Stimulated activated CD4-positive, alpha-beta T cell treated with anti-CD3 and anti-CD28 coated beads, Interleukin-1b, Interleukin-23, amount 100 ng/mL, for 48 hours (primary cell): ENCODE measurements around the gene TTLL9.
"Not testable (repeated sequence)": the region's sequence is repeated elsewhere in the genome, so short reads cannot be mapped to it uniquely, and the experiment has no call there.

Experiments used
- DNase-seq: peaks from one replicate; pipeline ENCODE4 v3.0.0-alpha.2; 2020

The TTLL9 gene

DNA sequence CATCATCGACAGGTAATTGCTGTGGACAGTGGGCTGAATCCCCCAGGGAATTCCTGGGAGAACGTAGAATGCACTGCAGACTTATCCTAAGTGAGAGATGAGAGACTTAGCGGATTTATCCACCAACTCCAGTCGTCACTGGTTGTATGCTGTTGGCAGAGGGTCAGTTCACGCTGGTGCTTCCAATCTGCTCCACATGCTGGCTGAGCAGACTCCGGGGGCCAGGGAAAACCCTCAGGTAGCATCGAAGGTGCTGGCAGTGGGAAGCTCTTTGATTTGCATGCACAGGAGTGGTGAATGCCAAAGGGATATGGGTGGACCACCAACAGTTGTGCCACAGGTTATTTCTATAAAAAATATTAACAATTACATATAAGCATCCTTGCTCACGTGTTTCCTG lies 20.2 kb downstream of the TTLL9 start:
- DNase-seq, result no peak

DNA sequence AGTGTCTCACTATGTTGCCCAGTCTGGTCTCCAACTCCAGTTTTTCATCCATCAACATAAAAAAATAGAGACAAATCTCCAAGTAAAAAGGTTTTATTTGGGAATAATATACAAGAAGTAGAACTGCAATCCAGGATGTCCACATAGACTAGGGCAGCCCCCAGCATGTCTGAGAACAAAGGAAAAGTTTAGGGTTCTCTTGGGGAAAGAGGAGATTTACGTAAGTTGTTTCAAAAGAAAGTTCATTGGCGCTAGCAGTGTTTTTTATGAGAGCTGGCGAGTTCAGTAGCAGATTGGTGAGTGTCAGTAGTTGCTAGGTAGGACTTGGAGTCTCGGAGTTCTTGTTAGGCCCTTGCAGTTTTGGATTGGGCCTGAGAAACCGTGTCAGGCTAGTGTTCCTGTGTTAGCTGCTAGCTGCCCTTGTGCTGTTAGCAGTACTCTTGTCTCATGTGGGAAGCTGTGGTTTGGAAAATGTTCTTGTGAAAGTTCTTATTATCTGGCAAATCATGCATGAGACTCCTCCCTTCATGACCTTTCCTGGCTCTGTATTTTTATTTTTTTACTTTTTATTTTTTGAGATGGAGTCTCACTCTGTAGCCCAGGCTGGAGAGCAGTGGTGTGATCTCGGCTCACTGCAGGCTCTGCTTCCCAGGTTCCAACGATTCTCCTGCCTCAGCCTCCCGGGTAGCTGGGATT lies 24.7 kb downstream of the TTLL9 start:
- DNase-seq, result no peak

DNA sequence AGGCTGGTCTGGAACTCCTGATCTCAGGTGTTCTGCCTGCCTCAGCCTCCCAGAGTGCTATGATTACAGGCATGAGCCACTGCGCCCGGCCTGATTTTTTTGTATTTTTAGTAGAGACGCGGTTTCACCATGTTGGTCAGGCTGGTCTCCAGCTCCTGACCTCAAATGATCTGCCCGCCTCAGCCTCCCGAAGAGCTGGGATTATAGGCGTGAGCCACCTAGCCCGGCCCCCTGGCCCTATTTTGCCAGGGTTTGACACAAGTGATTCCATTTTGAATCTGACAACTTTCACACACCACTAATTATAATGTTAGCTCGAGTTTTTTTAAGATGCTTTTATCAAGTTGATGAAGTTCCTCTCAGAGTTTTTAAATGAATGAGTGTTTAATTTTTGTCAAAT lies 25.6 kb downstream of the TTLL9 start:
- no peak for DNase-seq

DNA sequence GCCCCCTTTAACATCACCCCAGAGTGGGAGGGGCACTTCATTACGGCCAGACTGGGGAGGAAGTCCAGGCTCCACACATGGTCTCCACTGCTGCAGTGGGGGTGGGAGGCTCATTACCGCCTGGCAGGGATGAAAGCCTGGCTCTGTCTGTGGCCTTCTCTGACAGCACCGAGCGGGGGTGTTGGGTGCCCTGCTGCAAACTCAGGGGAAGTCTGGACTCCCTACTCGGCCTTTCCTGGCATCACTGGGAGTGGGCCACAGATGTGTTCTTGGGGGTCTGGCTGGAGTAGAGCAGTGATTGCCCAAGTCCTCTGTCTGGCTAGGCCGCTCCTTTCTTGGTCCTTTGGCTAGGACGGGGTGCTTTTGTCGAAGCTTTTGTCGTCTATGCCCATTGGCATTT lies 27.1 kb downstream of the TTLL9 start:
- DNase-seq, result no peak

DNA sequence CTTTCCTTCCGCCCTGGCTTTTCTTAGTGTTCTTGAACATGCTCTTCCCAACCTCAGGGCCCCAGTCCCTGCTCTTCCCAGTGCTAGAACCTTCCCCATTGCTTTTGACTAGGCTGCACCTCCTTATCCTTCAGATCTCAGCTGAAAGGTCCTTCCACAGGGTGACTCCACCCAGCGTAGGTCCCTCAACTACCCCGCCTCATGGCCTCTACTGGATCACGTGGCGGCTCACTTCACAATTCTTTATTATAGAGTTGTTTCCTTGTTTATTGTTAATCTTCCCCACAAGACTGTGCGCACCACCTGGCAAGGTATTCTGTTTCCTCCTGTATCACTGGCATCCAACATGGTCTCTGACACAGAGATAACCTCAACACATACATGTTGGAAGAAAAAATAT lies 31.2 kb downstream of the TTLL9 start:
- no peak for DNase-seq

DNA sequence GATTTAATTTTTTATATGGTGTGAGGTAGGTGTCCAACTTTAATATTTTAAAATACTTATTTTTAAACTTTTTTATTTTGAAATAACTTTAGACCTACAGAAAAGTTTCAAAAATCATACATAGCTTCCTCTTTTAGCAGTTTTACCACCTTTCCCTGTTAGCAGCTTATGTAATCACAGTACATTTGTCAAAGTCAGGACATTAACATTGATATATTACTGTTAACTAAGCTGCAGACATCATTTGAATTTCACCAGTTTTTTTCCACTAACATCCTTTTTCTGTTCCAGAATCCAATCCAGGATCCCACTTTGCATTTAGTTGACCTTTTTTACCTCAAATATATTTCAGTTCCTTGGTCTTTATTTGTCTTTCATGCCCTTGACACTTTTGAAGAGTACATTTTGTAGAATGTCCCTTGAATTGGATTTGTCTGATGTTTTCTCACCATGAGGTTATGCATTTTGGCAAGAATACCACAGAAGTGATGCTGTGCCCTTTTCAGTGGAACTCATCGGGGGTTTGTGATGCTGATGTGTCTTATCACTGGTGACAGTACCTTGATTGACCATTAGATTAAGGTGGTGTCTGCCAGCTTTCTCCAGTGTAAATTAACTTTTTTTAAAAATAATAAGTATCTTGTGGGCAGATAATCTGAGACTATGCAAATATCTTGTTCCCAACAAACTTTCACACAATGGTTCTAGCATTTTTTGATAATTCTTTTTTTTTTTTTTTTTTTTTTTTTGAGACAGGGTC lies 33.4 kb downstream of the TTLL9 start:
- DNase-seq, result no peak

DNA sequence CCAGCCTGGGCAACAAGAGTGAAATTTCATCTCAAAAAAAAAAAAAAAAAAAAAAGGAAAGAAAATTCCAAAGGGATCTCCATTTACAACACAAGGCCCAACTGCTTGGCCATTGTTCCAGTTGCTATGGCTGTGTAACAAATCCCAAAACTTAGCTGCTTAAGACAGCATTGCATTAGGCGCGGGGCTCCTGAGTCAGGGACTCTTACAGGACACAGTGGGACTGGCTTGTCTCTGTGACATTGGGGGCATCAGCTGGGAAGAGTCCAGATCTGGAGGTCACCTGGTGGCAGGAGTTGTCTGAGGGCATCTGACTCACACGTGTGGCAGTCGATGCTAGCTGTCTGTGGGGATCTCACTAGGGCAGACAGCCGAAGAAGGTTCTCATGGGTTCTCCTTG lies 35.6 kb downstream of the TTLL9 start:
- DNase-seq, result no peak

DNA sequence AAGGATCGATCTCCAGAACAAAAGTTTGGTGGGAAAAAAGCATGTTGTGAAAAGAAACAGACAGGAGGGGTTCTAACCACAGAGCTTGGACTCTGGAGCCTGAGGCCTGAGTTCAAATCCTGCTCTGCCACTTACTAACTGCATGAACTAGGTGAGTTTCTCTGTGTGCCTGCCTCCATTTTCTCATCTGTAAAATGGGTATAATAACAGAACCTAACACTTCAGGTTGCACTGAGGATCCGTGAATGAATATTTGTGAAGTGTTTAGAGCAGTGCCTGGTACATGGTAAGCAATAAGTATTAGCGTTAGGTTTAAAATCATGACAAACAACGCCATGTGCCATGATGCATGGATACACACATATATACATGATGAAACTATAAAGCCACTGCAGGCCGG lies 36.6 kb downstream of the TTLL9 start:
- DNase-seq, result no peak

DNA sequence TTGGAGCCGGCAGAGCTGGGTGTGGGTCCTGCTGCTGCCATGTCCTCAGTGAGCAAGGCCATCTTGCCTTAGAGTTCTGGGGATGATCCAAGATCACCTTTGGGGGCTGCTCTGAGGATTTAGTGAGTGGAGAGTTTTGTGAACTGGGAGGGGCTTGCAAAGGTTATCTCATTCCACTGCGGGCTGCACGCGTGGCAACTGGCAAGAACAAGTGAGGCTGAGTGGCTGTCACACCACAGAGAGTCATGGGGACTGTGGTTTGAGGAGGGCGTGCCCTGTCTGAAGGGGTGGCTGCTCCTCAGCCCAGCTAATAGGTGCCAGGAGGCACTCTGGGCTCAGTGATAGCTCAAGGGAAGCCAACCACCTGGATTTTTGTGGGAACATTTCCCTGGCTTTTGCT lies 37.6 kb downstream of the TTLL9 start:
- no peak for DNase-seq

DNA sequence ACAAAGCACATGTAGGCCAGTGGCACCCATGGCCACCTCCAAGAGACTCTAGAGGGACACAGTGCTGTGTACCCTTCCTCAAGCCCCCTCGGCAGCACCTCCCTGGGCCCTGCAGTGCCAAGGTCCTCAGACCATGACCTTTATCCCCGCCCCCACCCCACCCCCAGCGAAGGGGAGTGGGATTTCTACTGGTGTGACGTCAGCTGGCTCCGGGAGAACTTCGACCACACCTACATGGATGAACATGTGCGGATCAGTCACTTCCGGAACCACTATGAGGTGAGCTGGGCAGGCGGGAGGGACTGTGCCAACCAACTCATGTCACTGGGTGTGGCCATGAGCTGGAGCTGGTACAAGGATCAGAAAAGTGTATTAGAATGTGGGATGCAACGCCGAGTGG lies 38.0 kb downstream of the TTLL9 start:
- DNase-seq, result no peak

DNA sequence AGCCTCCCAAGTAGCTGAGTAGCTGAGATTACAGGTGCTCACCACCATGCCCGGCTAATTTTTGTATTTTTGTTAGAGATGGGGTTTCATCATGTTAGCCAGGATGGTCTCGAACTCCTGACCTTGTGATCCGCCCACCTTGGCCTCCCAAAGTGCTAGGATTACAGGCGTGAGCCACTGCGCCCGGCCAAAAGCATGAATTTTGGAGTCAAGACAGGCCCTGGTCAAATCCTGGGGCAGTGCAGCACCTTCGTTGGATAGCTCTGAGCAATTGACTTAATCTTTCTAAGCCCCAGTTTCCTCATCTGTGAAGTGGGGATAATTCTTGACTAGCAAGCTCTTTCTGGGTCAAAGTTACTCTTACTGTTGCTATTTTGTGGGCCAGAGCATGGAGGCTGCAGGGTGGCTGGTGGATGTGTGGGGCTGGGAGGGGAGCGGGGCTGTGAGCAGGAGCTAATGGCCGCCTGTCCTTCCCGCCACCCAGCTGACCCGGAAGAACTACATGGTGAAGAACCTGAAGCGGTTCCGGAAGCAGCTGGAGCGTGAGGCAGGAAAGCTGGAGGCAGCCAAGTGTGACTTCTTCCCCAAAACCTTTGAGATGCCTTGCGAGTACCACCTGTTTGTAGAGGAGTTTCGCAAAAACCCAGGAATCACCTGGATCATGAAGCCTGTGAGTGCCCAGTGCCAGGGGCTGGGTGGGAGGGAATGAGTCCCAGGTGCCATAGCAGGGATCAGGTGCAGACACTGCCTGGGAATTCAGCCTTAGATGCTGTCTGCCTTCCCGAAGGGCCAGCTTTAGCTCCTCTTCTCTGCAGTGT lies 39.0 kb downstream of the TTLL9 start:
- DNase-seq, result no peak

DNA sequence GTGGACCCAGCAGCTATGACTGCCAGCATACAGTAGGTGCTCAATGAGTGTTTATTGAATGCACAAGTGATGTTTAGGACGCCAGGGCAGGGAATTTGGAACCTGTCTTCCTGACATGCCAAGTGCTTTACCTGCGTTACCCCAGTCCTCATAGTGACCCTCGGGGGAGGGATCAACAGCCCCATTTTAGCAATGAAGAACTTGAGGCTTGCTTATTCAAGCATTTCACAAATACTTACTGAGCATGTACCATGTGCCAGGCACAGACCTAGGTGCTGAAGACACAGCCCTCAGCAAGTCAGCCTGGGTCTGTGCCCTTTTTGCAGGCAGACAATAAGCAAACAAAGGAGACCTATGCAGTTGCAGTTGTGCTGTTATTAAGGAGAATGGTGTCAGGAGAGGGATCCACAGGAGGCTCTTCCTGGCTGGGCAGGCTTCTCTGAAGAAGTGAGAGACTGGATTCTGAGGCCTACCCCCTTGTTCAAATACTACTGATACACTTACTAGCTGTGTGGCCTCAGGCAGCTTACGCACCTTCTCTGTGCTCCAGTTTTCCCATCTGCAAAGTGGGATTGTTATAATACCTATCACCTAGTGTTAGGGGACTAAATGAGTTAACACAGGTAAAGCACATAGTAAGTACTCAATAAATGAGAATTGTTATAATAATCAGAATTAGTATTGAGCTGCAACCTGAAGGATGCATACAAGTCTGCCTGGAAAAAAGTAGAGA lies 39.8 kb downstream of the TTLL9 start:
- no peak for DNase-seq

DNA sequence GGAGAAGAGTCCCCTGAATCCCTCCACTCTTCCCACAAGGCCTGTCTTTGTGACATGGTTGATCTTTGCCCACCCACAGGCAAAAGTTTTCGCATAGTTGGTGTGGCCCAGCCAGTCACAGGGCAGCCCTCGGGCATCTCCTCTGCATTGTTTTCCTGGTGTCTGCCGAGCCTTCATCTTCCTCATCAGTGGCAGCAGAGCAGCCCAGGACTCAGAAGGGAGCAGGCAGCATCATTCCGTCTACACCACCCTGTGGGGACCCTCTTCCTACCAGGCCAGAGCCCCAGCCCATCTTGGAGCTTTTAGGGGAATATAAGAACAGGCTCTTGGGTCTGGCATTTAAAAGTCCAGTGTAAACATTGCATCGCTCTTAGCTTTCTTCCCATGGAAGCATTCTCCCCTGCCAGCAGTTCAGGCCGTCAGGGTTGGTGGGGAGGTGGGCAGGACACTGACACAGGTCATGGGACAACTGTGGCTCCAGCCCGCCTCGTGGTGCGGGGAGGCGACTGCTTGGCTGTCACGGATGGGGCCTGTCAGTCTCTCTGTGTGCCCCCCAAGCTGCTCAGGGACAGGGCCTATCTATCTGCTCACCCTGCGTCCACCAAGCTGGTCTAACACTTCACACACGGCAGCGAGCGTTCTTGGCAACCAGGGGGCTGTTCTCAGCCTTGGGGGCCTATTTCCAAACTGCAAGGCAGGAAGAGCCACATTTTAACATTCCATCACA lies 43.2 kb downstream of the TTLL9 start:
- DNase-seq, result no peak

DNA sequence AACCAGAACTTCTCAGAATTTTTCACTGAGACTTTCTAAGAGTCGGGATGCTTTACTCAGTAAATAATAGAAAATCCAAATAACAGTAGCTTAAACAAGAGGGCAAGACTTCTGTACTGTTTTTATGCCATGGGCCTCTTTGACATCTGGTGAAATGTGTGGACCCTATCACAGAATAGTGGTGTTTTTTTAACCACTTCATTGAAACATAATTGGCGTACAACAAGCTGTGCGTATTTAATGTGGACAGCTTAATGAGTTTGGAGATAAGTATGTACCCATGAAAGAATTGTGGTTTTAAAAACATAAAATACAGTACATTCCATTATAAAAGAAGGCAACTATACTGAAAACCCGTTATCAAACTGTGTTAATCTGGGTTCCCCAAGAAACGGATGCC lies 43.7 kb downstream of the TTLL9 start:
- no peak for DNase-seq

DNA sequence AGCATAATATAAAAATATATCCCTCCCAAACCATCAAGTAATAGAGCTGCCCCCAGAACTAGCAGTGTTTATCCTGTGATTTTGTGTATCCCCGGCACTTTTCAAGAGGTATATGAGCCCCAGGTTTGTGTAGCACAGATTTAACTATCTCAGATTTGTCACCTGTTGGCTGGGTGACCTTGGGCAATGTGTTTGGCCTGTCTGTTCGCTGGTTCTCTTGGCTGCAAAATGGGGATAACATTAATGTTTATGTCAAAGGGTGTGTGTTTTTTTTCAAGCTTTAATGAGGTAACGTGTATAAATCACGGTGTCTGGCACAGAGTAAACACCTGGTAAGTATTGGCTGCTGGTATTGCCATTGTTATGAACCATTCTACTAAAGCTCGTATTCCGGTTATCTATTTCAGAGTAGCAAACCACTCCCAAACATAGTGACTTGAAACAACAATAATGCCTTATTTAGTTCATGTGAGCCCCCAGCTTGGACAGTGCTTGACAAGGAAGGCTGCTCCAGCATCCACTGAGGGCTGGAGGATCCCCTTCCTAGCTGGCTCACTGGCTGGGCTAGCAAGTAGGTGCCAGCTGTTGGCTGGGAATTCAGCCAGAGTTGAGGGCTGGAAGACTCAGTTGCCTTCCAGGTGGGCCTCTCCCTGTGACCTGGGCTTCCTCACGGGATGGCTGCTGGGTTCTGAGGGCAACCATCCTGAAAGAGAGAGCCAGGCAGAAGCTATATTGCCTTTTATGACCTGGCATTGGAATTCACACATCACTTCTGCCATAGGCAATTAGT lies 45.3 kb downstream of the TTLL9 start:
- DNase-seq, result no peak

DNA sequence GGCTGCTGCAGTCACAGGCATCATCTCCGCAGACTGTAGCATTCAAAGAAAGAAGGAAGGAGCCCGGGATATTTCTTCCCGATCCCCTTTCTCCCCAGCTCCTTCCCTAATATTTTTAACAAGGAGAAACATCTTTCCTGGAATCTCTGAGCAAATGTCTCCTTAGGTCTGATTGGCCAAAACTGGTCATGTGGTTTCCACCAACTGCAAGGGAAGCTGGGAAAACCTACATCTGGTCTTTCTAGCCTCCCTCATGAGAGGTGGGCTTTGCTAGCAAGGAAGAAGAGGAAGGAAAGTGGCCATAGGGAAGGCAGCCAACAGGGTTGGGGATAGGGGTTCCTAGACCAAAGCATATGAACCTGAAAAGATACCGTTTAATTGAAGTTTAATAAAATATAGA lies 46.3 kb downstream of the TTLL9 start:
- no peak for DNase-seq

DNA sequence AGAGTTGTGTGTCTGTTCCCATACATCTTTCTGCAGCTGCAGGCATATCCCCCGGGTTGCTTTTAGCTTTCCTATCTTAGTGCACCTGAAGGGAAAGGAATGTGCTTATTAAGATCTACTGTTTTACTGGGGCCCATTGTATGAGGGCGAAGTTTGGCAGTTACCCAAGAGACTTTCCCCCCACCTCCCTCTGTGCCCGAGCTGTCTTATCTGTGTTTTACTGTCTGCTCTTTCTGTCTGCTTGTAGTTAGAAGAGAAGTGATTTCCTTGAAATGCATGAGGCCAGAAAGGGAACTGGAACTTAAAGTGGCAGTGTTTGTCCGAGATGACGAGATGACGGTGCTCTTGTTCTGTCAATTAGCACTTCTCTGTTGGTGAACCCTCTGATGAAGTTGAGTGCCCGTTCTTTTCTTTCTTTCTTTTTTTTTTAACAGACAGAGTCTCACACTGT lies 47.6 kb downstream of the TTLL9 start:
- not testable (repeated sequence) for DNase-seq

DNA sequence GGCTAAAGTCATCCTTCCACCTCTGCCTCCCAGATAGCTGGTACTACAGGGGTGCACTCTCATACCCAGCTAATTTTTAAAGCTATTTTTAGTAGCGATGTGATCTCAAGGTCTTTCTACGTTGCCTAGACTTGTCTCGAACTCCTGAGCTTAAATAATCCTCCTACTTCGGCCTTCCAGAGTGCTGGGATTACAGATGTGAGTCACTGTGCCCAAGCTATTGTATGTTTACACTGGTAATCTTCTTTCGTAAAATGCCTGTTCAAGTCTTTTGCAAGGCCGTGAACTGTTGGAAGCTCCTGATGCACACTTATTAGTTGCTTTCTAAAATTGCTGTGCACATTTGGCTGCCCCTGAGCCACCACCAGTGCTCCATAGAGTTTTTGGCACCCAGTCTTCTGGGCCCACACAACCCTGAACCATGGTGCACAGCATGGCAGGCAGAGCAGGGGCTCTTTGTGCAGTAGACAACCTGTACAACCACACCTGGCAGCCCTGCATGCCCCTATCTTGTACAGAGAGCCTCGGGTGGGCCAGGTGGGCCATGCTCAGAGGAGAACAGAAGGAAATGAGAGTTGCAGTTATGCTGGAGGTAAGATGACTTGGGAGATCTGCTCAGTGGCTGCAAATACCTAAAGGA lies 48.2 kb downstream of the TTLL9 start:
- no peak for DNase-seq

DNA sequence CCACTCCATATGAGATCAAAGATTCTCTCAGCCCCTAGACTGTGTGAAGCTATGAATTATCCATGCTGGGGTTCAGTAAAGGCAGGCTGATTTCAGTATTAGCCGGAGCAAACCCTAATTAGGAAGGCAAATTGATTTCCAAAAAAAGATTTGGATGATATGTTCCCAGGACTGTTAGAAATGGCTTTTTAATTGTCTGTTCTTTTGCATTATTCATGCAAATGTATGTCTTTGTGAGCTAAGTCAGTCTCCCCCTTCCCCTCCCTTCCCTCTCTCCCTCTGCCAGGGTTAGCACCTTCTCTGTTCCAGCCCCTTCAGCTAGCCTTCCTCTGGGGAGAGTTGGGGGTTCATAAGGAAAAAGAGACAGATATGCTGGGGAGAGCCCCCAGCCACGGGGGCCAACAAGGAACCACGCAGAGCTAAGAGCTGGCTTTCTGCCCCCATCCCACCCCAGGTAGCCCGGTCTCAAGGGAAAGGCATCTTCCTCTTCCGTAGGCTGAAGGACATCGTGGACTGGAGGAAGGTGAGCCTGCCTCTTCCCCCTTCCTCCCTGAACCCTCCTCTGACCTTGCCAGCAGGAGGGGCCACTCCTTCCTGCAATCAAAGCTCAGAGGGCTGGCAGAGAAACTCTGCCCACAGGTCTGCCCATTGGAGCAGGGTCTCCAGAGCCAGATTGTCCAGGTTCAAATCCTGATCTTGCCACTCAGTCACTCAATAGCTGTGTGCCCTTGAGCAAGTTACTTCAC lies 49.1 kb downstream of the TTLL9 start:
- DNase-seq, result no peak

DNA sequence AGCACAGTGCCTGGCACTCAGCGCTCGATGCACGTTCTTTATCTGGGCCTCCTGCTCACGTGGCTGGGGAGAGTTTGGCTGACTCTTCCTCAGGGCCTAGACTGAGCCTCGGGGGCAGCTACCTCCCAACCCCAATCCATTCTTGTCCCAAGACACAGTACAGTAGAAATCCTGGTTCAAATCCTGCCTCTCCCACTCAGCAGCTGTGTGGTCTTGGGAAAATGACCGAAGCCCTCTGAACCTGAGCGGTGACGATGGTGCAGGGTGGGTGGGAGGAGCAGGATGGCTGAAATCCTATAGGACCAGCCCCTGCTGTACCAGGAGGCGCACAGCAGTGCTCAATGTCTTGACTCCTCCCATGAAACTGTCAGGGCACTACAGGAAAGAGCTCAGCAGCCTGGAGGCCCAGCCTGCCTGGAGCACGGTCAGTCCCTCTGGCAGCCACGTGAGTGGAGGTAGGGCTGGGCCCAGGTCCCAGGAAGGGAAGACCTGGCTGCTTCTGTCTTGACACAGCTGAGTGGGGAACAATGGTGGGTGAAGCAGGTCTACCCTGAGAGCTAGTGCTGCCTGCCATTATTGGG lies 49.9 kb downstream of the TTLL9 start:
- no peak for DNase-seq
